GM21717 (cell line): Measurements from ENCODE around the gene COL5A1.

Experiments used
- ATAC-seq: cut with Tn5 transposase; IDR thresholded peaks from one replicate; pipeline ENCODE4 v1.9.1; 2021; ENCODE audit warnings: mild to moderate bottlenecking, moderate library complexity; ENCODE audit not compliant: unreplicated experiment

COL5A1 gene

GRCh38 chr9:134867917-134868750 is 226.5 kb downstream of the COL5A1 start:
- no peak for ATAC-seq

GRCh38 chr9:134868751-134869553 is 227.3 kb downstream of the COL5A1 start:
- no peak for ATAC-seq

- no peak for ATAC-seq
Observed at GRCh38 chr9:134869554-134870300, 228.1 kb downstream of the COL5A1 start.

- ATAC-seq, result no peak
Observed at GRCh38 chr9:134870301-134870694, 228.7 kb downstream of the COL5A1 start.

- no peak for ATAC-seq
Observed at GRCh38 chr9:134870746-134871662, 229.4 kb downstream of the COL5A1 start.

DNA sequence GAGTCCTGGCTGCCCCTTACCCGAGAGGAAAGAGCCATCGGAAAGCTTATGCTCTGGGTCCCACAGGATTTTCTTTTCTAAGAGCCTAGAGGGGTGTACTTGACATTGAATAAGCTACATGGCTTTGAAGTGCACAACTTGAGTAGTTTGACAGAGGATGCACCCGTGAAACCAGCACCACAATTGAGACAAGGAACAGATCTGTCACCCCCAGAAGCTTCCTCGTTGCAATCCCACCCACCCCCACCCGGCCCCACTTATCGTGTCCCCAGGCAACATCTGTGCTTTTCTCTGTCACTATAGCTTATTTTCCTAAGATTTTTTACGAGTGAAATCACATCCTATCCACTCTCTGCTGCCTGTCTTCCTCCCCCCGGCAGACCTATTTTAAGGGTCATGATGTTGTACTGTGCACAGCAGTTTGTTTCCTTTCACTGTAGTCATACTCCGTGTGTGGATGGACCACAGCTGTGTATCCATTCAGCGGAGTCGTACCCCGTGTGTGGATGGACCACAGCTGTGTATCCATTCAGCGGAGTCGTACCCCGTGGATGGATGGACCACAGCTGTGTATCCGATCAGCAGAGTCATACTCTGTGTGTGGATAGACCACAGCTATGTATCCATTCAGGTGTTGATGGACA is 230.2 kb downstream of the COL5A1 start:
- ATAC-seq, result no peak

- no peak for ATAC-seq
Observed at GRCh38 chr9:134872482-134873231, 231.1 kb downstream of the COL5A1 start.

DNA sequence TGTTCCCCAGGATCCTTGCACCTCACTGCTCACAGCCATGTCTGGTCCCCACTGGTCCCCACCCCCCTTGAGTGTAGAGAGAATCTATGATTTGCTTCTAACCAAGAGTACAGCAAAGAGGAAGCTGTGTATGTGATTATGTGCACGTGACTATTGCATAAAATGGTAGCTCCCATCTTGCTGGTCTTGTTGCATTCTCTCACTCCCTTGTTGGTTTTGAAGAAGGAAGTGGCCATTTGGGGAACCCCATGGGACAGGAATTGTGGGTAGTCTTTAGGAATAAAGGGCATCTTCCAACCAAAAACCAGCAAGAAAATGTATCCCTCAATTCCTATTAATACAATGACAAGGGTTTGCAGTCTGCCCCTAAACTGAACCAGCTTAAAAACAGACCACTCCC is 233.8 kb downstream of the COL5A1 start:
- ATAC-seq, result no peak

DNA sequence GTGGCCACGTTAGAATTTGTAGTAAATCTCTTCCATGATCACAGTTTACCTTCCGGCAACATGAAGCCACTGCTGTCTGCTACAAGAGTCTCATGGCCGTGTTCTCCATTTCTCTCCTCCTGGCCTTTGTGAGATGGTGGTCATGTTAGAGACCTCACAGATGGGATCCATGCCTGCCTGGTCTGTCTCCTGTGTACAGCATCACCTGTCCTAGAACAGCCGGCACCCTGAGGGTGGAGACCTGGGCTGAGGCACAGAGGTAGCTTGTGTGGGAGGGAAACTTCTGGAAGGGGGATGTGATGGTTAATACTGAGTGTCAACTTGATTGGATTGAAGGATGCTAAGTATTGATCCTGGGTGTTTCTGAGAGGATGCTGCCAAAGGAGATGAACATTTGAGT is 235.9 kb downstream of the COL5A1 start:
- ATAC-seq, result no peak

DNA sequence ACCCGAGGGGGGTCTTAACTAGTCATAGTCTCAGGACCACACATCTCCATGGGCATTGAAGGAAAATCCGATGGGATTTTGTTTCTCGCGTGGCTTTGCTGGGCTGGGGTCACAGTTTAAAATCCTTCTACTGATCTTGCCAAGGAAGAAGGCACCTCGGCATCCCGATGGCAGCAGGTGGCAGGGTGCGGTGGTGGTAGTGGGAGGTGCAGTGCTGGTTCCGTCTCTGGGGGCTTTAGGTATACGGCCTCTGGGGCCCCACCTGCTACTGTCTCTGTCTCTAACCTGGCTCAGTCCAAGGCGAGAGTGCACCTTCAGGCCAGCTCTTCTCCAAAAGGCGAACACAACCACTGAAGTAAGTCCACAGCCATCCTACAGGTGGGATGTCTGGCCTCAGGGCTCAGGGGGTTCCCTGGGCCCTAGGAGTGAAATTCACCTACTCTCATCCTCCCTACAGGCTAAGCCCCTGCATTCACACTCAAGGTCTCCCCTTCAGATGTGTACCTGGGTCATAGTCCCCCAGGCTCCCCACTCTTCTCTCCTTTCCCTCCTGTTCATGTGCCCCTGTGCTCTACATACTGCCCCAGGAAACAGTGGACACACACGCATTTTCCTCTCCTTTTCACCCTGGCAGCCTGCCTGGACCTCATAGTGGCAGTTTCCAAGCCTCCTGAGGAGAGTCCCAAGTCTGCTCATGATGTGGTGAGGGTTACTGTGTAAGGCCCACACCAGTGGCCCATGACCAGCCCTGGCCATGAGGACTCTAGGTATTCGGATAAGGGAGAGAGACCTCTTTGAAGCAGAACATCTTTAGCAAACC is 238.3 kb downstream of the COL5A1 start:
- ATAC-seq, result no peak

- ATAC-seq, result no peak
Observed at GRCh38 chr9:134880484-134881312, 239.1 kb downstream of the COL5A1 start, which contains the start of gene FCN2. TSS of gene FCN2 (plus strand) at chr9:134880810. CDS start at chr9:134880822, 12 bp downstream.

DNA sequence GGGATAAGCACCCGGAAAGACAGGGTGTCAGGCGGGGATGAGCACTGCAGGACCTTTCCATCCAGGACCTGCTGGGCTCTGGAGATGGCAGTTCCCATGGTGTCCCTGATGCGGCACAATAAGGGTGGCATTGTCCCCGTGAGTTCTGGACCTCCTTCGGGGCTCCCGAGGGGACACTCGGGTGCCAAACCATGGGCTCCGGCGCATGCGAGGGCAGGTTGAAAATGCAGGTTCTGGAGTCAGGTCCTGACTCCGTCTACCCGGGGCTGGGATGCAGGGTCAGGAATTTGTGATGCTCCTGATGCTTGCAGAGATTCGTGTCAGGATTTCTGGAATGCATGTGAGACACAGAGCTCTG is 239.7 kb downstream of the COL5A1 start:
- no peak for ATAC-seq

DNA sequence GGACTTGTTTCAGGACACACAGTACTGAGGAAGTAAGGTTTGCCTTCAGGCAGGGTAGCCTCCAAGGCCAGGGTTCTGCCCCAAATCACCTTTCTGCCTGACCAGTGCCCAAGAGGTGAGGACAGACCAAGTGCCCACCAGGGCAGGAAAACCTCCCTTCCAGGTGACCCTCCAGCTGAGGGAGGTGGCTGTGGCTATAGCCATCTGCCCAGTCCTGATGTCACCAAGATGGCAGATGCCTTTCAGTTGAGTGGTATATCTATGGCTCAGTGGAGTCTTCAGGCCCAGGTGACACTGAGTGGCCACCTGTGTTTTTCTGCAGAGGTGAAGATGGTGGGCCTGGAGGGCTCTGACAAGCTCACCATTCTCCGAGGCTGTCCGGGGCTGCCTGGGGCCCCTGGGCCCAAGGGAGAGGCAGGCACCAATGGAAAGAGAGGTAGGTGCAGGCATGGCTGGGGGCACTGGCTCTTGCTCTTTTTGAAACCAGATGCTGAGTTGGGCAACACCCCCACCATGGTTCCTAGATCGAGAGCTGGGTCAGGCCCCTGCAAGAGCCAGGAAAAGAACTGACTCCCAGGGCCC is 240.7 kb downstream of the COL5A1 start:
- ATAC-seq, result no peak

DNA sequence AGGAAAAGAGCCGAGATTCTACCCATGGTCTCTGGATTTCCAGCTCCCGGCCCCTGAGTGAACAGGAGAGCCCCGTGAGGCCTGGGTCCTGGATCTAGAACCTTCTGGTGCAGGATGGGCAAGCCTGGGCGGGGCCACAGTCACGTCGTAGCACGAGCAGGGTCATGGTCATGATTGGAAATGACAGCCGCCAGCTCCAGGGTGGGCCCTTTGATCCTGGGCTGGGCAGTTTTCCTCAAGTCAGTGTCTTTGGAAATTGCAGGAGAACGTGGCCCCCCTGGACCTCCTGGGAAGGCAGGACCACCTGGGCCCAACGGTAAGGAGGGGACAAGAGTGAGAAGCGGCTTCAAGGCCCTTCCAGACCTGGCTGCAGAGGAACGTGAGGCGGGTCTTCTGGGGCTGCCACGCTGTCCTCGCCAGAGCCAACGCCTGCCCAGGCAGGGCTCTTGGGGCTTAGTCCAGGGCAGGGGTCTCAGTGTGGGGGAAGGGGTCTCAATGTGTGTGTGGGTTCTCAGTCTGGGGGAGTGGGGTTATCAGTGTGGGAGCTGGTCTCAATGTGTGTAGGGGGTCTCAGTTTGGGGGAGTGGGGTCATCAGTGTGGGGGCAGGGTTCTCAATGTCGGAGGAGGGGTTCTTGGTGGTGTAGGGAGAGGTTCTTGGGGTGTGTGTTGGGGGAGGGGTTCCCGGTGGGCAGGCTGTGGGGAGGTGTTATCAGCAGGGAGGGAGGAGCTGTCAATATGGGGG is 241.6 kb downstream of the COL5A1 start:
- no peak for ATAC-seq

DNA sequence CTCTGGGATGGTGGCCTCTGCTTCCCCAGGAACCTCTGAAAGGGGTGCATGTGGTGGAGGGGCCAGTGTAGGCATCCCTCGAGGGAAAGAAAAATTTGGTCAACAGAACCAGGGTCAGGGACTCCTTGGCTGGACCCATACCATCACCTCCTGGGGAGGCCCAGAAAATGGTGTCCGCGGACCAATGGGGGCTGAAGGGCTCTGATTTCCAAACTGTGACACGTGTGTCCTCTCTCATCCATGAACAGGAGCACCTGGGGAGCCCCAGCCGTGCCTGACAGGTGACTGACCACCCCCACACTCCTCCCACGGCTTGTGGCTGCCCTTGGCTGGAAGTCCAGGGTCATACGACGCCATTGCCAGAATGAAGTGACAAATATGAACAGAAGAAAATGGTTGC is 242.9 kb downstream of the COL5A1 start:
- no peak for ATAC-seq

DNA sequence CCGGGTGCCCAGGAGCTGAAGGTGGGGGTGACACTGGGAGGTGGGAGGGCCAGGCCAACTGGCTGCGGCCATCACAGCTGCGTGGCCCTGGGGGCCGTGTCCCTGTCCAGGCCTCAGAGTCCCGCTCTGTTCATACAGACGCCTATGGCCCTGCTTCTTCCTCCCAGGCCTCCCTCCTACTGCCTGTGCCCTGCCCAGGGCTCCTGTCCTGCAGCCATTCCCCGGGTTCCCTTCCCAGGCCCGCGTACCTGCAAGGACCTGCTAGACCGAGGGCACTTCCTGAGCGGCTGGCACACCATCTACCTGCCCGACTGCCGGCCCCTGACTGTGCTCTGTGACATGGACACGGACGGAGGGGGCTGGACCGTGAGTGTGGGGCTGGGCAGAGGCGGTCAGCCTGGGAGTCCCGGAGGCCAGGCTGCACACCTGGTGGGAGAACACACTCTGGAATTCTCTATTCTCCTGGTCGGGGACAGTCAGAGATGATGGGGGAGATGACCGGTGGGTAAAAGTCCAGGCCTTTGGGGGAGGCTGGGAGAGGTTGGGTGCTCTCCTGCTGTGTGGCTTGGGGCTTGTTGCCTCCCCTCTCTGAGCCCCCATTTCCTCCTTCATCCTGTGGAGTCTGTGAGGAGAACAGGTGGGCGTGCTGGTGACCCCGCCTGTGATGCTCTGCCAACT is 243.5 kb downstream of the COL5A1 start:
- ATAC-seq, result no peak
